Activated CD8-positive, alpha-beta memory T cell treated with anti-CD3 and anti-CD28 coated beads, Interleukin-2, amount 50 U/mL, for 1 hour (primary cell): ENCODE data around the gene GPBAR1.

Experiments used
- DNase-seq: peaks from one replicate; pipeline ENCODE4 v3.0.0-alpha.2; 2020; ENCODE audit errors: extremely low read depth

The GPBAR1 gene, protein sequence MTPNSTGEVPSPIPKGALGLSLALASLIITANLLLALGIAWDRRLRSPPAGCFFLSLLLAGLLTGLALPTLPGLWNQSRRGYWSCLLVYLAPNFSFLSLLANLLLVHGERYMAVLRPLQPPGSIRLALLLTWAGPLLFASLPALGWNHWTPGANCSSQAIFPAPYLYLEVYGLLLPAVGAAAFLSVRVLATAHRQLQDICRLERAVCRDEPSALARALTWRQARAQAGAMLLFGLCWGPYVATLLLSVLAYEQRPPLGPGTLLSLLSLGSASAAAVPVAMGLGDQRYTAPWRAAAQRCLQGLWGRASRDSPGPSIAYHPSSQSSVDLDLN

GRCh38 chr2:218260742-218261422 is at the start of gene GPBAR1:
GPBAR1 (plus strand) TSS chr2:218261015; CDS start chr2:218262725, 1,710 bp downstream.
- DNase-seq = no peak

GRCh38 chr2:218214116-218214515 is 46.7 kb upstream of the GPBAR1 start:
- no peak for DNase-seq

- DNase-seq = no peak
Observed at GRCh38 chr2:218216336-218216673, 44.5 kb upstream of the GPBAR1 start.

DNA sequence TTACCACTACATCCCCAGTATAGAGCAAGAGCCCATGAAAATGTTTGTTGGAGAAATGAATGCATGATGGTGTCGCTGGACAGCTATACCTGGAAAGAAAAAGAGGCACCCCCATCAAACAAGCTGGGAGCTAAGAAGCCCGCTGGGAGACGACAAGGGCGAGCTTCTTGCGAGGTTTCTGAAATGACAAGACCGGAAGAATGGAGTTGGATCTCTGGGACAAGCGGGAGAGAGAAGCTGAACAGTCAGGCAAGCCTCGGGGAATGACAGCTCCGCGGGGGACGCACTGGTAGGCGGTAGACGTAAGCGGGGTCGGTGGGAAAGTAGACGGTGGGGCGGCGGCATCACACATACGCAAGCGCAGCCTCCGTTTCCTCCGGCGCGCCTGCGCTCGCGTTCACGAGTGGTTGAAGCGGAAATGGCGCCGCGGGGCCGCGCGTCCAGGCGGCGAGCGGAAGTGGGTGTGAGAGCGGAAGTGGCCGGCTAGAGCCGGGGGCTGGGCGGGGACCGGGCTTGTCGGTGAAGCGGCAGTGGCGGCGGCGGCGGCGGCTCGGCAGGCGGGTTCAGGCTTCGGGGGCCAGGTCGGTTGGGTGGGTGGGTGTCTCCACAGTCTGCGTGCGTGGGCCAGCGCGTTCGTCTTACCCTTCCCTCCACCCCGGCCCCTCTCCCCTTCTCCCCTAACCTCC is 44.0 kb upstream of the GPBAR1 start, which contains the start of gene ARPC2:
Gene ARPC2 (plus strand): TSS at position 516 of the 686 bp plus-strand sequence. CDS start 282 bp downstream, outside the sequence.
- DNase-seq = peak; percentile 83

DNA sequence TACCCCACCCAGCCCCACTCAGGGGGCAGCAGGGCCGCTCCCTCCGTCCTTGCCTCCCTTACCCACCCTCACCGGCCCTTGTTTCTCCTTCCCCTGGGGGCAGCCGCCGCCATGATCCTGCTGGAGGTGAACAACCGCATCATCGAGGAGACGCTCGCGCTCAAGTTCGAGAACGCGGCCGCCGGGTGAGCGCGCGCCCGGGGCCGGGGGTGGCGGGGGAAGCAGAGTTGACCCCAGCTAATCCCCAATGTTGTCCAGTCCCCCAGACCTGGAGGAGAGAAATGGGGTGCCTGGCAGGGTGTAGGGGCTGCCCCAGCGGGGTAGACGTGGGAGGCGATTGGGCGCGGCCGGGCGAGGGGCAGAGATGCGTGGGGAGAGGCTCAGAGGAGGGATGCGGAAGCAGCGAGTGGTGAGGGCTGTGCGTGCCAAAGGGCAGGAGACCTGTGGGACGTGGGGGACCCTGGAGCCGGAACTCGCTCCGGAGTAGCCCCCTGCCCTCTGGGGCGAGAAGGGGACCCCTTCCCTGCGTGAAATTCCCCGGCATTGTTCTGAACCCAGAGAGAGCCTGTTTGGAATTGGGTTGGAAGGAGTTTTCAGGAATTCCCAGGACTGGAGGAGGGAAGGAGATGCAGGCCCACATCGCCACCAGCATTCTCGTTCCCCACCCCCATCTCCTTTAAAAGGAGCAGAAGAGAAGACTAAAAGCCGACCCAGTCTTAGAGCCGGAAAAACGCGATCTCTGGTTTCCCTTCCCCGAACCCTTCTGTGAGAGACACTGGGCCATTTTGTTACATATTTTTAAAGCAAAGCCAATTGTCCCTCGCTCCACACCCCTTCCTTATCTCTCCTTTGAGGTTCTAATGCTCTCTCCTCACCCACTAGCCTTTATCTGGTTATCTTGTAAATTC is 43.2 kb upstream of the GPBAR1 start:
- no peak for DNase-seq

- no peak for DNase-seq
Observed at GRCh38 chr2:218218268-218219185, 42.3 kb upstream of the GPBAR1 start.

GRCh38 chr2:218219934-218220333 is 40.9 kb upstream of the GPBAR1 start:
- DNase-seq = no peak

DNA sequence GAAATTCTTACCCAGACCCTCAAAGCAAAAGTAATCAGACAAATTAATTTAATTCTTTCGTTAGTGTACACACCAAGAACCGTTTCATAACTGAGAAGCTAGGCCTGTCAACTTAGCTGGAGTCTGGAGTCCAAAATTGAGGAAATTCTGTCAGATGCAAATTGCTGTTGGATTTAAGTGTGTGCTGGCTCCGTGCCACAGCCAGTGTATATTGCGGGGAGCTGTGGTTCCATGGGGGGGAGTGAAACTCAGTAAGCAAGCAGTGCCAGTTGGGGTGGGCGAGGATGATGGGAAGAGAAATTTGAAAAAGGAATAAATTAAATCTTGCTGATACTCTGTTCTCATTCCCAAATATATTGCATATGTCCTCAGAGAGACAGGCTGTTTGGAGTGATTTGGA is 39.8 kb upstream of the GPBAR1 start:
- no peak for DNase-seq

DNA sequence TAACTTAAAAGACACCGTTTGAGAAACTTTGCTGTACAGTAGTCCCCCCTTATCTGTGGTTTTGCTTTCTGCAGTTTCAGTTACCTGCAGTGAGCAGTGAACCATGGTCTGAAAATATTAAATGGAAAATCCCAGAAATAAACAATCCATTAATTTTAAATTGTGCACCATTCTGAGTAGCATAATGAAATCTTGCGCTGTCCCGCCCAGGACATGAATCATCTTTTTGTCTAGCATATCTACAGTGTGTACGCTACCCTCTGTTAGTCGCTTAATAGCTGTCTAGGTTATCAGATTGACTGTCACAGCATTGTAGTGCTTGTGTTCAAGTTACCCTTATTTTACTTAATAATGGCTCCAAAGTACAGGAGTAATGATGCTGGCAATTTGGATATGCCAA is 37.8 kb upstream of the GPBAR1 start:
- no peak for DNase-seq

DNA sequence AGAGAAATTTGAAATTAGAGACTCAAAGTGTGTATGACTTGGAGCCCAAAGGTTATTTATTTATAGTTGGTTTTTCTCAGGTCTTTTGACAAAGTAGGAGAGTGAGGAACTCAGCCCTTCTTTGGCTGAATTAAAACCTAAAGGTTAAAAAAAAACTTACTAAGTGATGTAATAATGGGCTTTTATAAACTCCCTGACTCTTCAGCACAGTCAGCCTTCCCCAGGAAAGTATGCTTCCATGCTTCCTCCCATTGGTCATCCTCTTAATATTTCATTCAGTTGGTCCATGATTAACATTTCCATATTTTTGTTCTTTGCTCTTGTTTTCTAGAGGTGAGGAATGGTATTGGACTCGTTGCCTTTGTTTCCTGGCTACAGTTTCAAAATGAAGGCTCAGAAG is 36.6 kb upstream of the GPBAR1 start:
- DNase-seq = no peak

- no peak for DNase-seq
Observed at GRCh38 chr2:218226903-218227302, 33.9 kb upstream of the GPBAR1 start.

DNA sequence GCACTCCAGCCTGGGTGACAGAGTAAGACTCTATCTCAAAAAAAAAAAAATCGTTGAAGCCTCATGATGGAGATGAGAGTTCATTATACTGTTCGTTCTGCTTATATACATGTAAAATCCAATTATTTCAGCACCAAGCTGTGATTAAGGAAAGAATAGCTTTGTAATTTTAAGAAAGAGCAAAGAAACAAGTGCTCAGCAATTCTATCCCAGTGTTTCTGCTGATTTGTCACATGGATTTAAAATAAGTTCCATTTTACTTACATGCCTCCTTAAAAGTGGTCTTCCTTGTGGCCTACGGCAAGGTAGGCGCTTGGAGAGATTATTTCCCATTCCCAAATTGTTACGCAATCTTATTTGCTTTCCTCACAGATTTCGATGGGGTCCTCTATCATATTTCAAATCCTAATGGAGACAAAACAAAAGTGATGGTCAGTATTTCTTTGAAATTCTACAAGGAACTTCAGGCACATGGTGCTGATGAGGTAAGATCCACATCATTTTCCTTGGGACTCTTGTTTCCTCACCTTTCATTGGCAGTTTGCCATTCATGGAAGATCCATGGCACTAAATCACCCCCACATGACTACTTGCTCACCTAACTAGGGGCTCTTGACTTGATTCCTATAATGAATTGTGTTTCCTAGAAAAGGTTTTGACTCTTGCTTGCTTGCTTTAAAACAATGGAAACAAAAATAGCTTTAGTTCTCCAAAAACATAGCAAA is 32.3 kb upstream of the GPBAR1 start:
- no peak for DNase-seq

DNA sequence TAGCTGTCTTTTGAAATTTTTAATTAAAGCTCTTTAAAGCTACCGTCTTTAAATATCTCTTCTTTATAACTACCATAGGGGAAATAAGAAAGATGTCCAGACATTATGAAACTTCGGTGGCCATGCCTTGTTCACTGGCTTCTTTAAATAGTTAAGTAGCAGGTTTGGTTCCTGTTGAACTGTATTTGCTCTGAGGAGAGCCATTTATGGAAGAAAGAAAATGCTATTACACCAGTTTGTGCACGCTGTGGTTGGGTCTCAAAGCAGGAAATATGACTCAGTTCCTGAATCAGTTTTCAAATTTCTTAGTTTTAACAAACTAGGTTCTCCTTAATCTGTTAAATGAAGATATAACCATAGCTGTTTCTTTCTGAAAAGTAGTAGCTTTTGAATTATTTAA is 31.6 kb upstream of the GPBAR1 start:
- DNase-seq = no peak

GRCh38 chr2:218229851-218230250 is 31.0 kb upstream of the GPBAR1 start:
- no peak for DNase-seq

- no peak for DNase-seq
Observed at GRCh38 chr2:218230882-218231281, 29.9 kb upstream of the GPBAR1 start.

DNA sequence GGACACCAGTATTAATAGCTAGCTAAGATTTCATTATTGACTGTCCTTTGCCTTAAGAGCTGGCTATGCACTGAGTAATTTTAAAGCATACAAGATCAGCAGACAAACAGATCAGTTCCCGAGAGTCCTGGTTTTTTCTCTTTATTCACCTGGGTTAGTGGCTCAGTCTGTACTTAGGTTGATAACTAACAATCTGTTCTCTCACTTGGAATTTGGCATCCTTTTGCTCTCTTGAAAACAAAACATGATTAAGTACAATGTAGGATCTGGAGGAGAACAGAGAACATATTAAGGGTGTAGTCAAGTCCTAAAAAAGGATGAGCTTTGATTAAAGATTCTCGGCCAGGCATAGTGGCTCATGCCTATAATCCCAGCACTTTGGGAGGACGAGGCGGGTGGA is 27.3 kb upstream of the GPBAR1 start:
- no peak for DNase-seq

GRCh38 chr2:218234521-218234920 is 26.3 kb upstream of the GPBAR1 start:
- no peak for DNase-seq

DNA sequence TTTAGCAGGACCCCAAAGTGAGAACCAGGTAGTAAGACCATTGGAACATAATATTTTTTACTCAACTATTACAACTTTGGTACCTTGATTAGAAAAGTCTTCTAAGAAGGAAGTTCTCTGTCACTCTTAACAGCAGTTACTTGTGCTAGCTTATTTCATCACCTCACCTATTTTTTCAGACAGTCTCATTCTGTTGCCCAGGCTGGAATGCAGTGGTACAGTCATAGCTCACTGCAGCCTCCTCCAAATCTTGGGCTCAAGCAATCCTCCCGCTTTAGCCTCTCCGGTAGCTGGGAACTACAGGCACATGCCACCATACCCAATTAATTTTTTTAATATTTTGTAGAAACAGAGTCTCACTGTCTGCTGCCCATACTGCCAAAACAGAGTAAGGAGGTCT is 25.8 kb upstream of the GPBAR1 start:
- no peak for DNase-seq

GRCh38 chr2:218236829-218237228 is 24.0 kb upstream of the GPBAR1 start:
- no peak for DNase-seq

- no peak for DNase-seq
Observed at GRCh38 chr2:218238887-218239286, 21.9 kb upstream of the GPBAR1 start.
